Fibroblast of pulmonary artery (primary cell): ENCODE data around the gene DCTN2.

Experiments used
- DNase-seq: peaks from one replicate; pipeline ENCODE4 v3.0.0-alpha.2; 2010; ENCODE audit warnings: low read depth
- H3K4me3 ChIP-seq: replicated peaks from 2 replicates; pipeline ENCODE4 v1.5.1; 2011; ENCODE audit warnings: low read depth, mild to moderate bottlenecking, control low read depth, low read length, moderate library complexity
- TF ChIP-seq, protein P1 (sequence below): IDR thresholded peaks from 2 replicates; pipeline ENCODE4 v1.5.1; 2011; ENCODE audit warnings: mild to moderate bottlenecking, control low read depth, low read length, inconsistent platforms; ENCODE audit errors: missing control alignments

Gene DCTN2

DNA sequence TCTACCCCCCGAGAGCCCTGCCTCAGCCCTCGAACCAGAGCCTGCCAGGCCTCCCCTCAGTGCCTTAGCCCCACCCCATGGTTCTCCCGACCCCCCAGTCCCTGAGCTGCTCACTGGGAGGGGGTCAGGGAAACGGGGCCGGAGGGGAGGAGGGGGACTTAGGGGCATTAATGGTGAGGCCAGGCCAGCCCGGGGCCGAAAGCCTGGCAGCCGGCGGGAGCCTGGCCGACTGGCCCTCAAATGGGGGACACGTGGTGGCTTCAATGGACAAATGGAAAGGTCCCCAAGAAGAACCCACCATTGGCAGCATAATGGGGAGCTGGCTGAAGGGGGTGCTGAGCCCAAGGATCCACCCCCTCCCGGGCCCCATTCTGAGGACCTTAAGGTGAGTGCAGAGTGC, 18.8 kb downstream of the DCTN2 start:
- DNase-seq: no peak
- no peak overlapping the region for H3K4me3 ChIP-seq
- TF ChIP-seq, protein P1, sequence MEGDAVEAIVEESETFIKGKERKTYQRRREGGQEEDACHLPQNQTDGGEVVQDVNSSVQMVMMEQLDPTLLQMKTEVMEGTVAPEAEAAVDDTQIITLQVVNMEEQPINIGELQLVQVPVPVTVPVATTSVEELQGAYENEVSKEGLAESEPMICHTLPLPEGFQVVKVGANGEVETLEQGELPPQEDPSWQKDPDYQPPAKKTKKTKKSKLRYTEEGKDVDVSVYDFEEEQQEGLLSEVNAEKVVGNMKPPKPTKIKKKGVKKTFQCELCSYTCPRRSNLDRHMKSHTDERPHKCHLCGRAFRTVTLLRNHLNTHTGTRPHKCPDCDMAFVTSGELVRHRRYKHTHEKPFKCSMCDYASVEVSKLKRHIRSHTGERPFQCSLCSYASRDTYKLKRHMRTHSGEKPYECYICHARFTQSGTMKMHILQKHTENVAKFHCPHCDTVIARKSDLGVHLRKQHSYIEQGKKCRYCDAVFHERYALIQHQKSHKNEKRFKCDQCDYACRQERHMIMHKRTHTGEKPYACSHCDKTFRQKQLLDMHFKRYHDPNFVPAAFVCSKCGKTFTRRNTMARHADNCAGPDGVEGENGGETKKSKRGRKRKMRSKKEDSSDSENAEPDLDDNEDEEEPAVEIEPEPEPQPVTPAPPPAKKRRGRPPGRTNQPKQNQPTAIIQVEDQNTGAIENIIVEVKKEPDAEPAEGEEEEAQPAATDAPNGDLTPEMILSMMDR: no peak

DNA sequence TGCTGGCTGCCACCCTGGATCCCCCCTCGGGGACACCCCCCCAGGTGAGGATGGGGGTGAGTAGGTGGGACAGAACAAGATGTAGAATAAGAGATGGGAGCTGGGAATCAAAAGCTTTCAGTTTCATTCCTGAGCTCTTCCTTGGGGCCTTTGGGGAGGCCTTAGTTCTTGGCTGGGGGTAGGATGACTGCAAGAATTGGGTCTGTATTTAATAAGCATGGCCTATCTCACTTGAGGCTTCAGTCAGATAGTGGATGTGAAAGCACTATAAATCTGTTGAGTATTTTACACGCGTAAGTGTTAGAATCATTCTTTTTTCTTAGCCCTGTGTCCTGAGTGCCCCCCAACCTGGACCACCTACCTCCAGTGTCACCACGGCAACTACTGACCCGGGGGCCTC, 19.8 kb downstream of the DCTN2 start:
- DNase-seq: no peak
- TF ChIP-seq, protein P1: no peak
- no peak overlapping the region for H3K4me3 ChIP-seq

DNA sequence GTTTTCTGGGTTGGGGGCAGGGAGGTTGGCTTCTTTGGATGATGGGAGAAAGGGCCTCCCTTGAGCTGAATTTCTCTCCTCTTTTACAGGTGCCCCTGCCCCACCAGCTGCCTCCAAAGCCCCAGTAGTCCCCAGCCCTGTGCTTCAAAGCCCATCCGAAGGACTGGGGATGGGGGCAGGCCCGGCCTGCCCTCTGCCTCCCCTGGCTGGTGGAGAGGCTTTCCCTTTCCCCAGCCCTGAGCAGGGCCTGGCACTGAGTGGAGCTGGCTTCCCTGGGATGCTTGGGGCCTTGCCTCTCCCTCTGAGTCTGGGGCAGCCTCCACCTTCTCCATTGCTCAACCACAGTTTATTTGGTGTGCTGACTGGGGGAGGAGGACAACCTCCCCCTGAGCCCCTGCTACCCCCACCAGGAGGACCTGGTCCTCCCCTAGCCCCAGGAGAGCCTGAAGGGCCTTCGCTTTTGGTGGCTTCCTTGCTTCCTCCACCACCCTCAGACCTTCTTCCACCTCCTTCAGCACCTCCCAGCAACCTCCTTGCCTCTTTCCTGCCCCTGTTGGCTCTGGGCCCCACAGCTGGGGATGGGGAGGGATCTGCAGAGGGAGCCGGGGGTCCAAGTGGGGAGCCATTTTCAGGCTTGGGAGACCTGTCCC, 20.4 kb downstream of the DCTN2 start:
- H3K4me3 ChIP-seq: no peak overlapping the region
- no peak for DNase-seq
- TF ChIP-seq, protein P1: no peak

DNA sequence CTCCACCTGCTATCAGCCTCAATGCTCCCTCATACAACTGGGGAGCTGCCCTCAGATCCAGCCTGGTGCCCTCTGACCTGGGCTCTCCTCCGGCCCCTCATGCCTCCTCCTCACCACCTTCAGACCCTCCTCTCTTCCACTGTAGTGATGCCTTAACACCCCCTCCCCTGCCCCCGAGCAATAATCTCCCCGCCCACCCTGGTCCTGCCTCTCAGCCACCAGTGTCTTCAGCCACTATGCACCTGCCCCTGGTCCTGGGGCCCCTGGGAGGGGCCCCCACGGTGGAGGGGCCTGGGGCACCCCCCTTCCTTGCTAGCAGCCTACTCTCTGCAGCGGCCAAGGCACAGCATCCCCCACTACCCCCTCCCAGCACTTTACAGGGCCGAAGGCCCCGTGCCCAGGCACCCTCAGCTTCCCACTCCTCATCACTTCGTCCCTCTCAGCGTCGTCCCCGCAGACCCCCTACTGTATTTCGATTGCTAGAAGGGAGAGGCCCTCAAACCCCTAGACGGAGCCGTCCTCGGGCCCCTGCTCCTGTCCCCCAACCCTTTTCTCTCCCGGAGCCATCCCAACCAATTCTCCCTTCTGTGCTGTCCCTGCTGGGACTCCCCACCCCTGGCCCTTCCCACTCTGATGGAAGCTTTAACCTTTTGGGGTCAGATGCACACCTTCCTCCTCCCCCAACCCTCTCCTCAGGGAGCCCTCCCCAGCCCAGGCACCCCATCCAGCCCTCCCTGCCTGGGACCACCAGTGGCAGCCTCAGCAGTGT, 21.2 kb downstream of the DCTN2 start:
- TF ChIP-seq, protein P1: no peak
- H3K4me3 ChIP-seq: no peak overlapping the region
- no peak for DNase-seq

DNA sequence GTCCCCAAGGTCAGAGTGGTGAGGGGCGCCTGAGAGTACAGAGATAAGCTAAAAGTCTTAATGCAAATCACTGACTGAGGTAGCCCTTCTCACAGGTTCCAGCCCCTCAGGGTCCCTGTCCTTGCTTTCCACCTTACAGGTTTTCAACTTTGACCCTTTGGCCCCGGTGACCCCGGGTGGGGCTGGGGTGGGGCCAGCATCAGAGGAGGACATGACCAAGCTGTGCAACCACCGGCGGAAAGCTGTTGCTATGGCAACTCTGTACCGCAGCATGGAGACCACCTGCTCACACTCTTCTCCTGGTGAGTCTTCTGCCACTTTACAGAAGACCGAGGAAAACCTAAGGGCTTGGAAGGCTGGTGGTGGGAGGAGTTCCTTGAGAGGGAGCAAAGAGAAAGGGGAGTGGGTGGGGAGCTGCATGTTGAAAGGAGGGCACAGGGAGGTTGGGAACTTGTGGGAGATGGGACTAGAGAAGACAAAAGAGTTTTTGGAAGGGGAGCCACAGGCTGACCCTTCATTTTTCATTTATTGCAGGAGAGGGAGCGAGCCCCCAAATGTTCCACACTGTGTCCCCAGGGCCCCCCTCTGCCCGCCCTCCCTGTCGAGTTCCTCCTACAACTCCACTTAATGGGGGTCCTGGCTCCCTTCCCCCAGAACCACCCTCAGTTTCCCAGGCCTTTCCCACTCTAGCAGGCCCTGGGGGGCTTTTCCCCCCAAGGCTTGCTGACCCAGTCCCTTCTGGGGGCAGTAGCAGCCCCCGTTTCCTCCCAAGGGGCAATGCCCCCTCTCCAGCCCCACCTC, 22.0 kb downstream of the DCTN2 start:
- no peak for DNase-seq
- H3K4me3 ChIP-seq: peak overlapping the region; percentile 92
- TF ChIP-seq, protein P1: no peak

DNA sequence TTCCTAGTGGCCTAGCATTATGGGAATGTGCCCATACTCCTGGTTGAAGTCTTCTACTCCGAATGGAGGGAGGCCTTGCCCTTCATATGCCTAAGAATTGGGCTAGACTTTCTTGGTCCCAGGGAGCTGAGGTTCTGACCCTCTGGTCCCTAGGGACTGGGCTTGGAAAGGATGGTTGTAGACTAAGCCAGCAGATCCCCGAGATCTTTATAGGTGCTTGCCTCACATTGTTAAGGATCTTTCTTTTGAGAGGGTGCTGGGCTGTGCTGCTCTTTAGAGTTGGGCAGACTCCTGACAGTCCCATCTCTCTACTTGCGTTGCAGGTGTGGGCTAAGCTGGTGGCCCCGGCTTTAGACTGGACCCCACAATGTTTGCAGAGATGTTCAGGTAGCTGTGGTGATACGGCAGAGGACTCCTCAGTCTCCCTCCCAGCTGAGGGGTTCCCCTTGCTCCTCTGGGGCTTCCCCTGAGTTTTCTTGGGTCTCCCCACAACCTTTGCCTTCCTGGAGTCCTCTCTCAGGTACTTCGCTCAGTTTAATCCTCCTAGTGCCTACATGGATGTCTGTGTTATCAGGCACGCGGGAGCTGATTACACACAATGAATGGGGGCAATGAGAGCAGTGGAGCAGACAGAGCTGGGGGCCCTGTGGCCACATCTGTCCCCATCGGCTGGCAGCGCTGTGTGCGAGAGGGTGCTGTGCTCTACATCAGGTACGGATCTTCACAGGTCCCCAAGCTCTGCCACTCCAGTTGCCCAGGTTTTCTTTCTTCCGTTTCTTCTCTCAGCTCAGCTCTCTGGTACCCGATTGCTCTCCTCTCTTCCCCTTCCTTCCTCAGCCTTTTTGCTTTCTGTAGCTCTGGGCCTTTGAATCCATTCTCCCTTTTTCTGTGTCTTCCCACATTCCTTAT, 23.0 kb downstream of the DCTN2 start:
- TF ChIP-seq, protein P1: no peak
- no peak for DNase-seq

More for the DNA sequence above, 23.0 kb downstream of the DCTN2 start:
- H3K4me3 ChIP-seq: peak overlapping the region; percentile 92
